ENCODE results near the gene ZNF574. TPM values are rescaled to one million over a fixed set of nuclear protein-coding genes. Genes with fewer than 3 reads are reported as not detected.
"Not testable (repeated sequence)": the region's sequence is repeated elsewhere in the genome, so short reads cannot be mapped to it uniquely, and the experiment has no call there.

Gene ZNF574
- total RNA-seq, 1 experiment from 2014 or later = 22.4 TPM

- Mint-ChIP-seq H3K27me3 (ENCODE audit: insufficient read depth, unreplicated experiment) (peaks cover 4% of the 10 kb centered on the region), H3K4me1 (ENCODE audit: low read depth, unreplicated experiment) (no peaks in the 10 kb centered on the region), H3K4me3 (ENCODE audit: unreplicated experiment) (no peak overlapping the region), H3K36me3 (ENCODE audit: insufficient read depth, unreplicated experiment) (no peaks in the 10 kb centered on the region), H3K27ac (ENCODE audit: unreplicated experiment) (no peak overlapping the region), H3K9me3 (ENCODE audit: unreplicated experiment) (no peaks in the 10 kb centered on the region)
- Histone ChIP-seq H3K4me3 (ENCODE audit: low read depth, low read length) (no peak overlapping the region), H3K36me3 (ENCODE audit: control insufficient read depth, insufficient read depth, low read length) (no peaks in the 10 kb centered on the region), H3K9me3 (no peaks in the 10 kb centered on the region), H3K27me3 (replicated peaks; ENCODE audit: control insufficient read depth, insufficient read depth, low read length) (no peaks in the 10 kb centered on the region), H3K4me1 (peaks cover 4% of the 10 kb centered on the region; the same call in 1 of the 2 replicates)
- DNase-seq = no peak
- BruUV-seq (replicated peaks) = no TSS peak
- ChIA-PET CTCF (no interaction called here), POLR2A (interaction anchor here (1.1 kb wide), 1 partner anchor 23 kb away, joined by 4 read pairs; the partner anchor contains the start of gene ZNF574)
- intact Hi-C loops (cut with micrococcal nuclease; ENCODE audit: unreplicated experiment) = no loop called here
- TF ChIP-seq CTCF (IDR thresholded peaks at IDR 0.05; ENCODE audit: insufficient read depth in 1 of 2, low read depth in 1 of 2, low read length in 1 of 2, severe bottlenecking in 1 of 2, unreplicated experiment in 1 of 2) = no peak
These were observed 22.8 kb downstream of the ZNF574 start for GRCh38 chr19:42098781-42099180.

GRCh38 chr19:42099336-42099925 lies 23.5 kb downstream of the ZNF574 start:
- no peaks in the 10 kb centered on the region for H3K9me3 Mint-ChIP-seq (ENCODE audit: unreplicated experiment)
- Histone ChIP-seq H3K9me3 (no peaks in the 10 kb centered on the region), H3K4me1 (peaks cover 4% of the 10 kb centered on the region; the same call in 1 of the 2 replicates), H3K4me3 (ENCODE audit: low read depth, low read length) (no peak overlapping the region), H3K36me3 (ENCODE audit: control insufficient read depth, insufficient read depth, low read length) (no peaks in the 10 kb centered on the region), H3K27me3 (replicated peaks; ENCODE audit: control insufficient read depth, insufficient read depth, low read length) (no peaks in the 10 kb centered on the region)
- ChIA-PET POLR2A (interaction anchor here (1.1 kb wide), 1 partner anchor 23 kb away, joined by 4 read pairs; the partner anchor contains the start of gene ZNF574), CTCF (no interaction called here)
- TF ChIP-seq CTCF (IDR thresholded peaks at IDR 0.05; ENCODE audit: insufficient read depth in 1 of 2, low read depth in 1 of 2, low read length in 1 of 2, severe bottlenecking in 1 of 2, unreplicated experiment in 1 of 2) = no peak
- no TSS peak for BruUV-seq (replicated peaks)
- H3K36me3 Mint-ChIP-seq (ENCODE audit: insufficient read depth, unreplicated experiment) = no peaks in the 10 kb centered on the region
- H3K4me1 Mint-ChIP-seq (ENCODE audit: low read depth, unreplicated experiment) = no peaks in the 10 kb centered on the region
- H3K4me3 Mint-ChIP-seq (ENCODE audit: unreplicated experiment) = no peak overlapping the region
- peaks cover 2% of the 10 kb centered on the region for H3K27me3 Mint-ChIP-seq (ENCODE audit: insufficient read depth, unreplicated experiment)
- DNase-seq = no peak
- H3K27ac Mint-ChIP-seq (ENCODE audit: unreplicated experiment) = no peak overlapping the region
- intact Hi-C loops (cut with micrococcal nuclease; ENCODE audit: unreplicated experiment) = no loop called here

- not testable (repeated sequence) for BruUV-seq (replicated peaks); DNase-seq
These were observed 24.3 kb downstream of the ZNF574 start for GRCh38 chr19:42100241-42100640.

More at GRCh38 chr19:42100241-42100640, 24.3 kb downstream of the ZNF574 start:
- H3K4me3 ChIP-seq (ENCODE audit: low read depth, low read length); H3K4me3 Mint-ChIP-seq (ENCODE audit: unreplicated experiment); intact Hi-C loops (cut with micrococcal nuclease; ENCODE audit: unreplicated experiment); H3K9me3 Mint-ChIP-seq (ENCODE audit: unreplicated experiment); CTCF ChIA-PET; H3K36me3 Mint-ChIP-seq (ENCODE audit: insufficient read depth, unreplicated experiment); H3K9me3 ChIP-seq; H3K27me3 Mint-ChIP-seq (ENCODE audit: insufficient read depth, unreplicated experiment); H3K27me3 ChIP-seq (replicated peaks; ENCODE audit: control insufficient read depth, insufficient read depth, low read length); H3K36me3 ChIP-seq (ENCODE audit: control insufficient read depth, insufficient read depth, low read length); H3K4me1 ChIP-seq; H3K27ac Mint-ChIP-seq (ENCODE audit: unreplicated experiment); H3K4me1 Mint-ChIP-seq (ENCODE audit: low read depth, unreplicated experiment): not testable (repeated sequence)
- POLR2A ChIA-PET = interaction anchor here (1.1 kb wide), 1 partner anchor 24 kb away, joined by 4 read pairs; the partner anchor contains the start of gene ZNF574

Data from Caco-2 (cell line).